DND-41 (cell line): ENCODE results near the gene ESR1.

Experiments
- EZH2 ChIP-seq: IDR thresholded peaks from 3 replicates; pipeline ENCODE4 v1.6.1; 2012; ENCODE audit warnings: borderline replicate concordance, low read depth, mild to moderate bottlenecking, moderate library complexity, low read length, inconsistent platforms; ENCODE audit not compliant: severe bottlenecking
- TF ChIP-seq, protein P1 (sequence below): IDR thresholded peaks from 2 replicates; pipeline ENCODE4 v1.5.1; 2012; ENCODE audit warnings: borderline replicate concordance, low read length, moderate library complexity, mild to moderate bottlenecking; ENCODE audit not compliant: poor library complexity, severe bottlenecking; ENCODE audit errors: extremely low read depth

GRCh38 chr6:151835396-151835795 lies 27.9 kb downstream of the ESR1 start:
- TF ChIP-seq, protein P1, sequence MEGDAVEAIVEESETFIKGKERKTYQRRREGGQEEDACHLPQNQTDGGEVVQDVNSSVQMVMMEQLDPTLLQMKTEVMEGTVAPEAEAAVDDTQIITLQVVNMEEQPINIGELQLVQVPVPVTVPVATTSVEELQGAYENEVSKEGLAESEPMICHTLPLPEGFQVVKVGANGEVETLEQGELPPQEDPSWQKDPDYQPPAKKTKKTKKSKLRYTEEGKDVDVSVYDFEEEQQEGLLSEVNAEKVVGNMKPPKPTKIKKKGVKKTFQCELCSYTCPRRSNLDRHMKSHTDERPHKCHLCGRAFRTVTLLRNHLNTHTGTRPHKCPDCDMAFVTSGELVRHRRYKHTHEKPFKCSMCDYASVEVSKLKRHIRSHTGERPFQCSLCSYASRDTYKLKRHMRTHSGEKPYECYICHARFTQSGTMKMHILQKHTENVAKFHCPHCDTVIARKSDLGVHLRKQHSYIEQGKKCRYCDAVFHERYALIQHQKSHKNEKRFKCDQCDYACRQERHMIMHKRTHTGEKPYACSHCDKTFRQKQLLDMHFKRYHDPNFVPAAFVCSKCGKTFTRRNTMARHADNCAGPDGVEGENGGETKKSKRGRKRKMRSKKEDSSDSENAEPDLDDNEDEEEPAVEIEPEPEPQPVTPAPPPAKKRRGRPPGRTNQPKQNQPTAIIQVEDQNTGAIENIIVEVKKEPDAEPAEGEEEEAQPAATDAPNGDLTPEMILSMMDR: no peak
- no peak for TF ChIP-seq EZH2
